GM12878 (cell line): ENCODE data around the gene MAN2B1. TPM values are rescaled to one million over a fixed set of nuclear protein-coding genes. Genes with fewer than 3 reads are reported as not detected.

Source experiments
- ATAC-seq: fragments of 200-7000 bp; cut with Tn5 transposase; 3 replicates; pipeline ENCODE4 v1.9.1; 2020; ENCODE audit warnings: mild to moderate bottlenecking, moderate library complexity
- BruUV-seq: library from RNA; stranded (reverse); fragments of 400-500 nt; replicated peaks from 2 replicates; lab custom pipeline; 2021; lab: Mats Ljungman, UMichigan
- CTCF ChIA-PET: fragments of 300-600 bp; sonication (Branson Sonifier 250); formaldehyde crosslinking; extraction: SDS; loops from one replicate; lab custom pipeline; 2021; ENCODE audit warnings: inconsistent platforms; lab: Yijun Ruan, JAX
- POLR2A ChIA-PET: fragments of 350-600 bp; formaldehyde crosslinking; extraction: SDS; loops from one replicate; lab custom pipeline; 2021; ENCODE audit warnings: inconsistent platforms; lab: Charles Lee
- RAD21 ChIA-PET: fragments of 300-600 bp; sonication (Branson Sonifier 250); formaldehyde crosslinking; loops from one replicate; lab custom pipeline; 2023; ENCODE audit warnings: antibody characterized with exemption; ENCODE audit not compliant: unreplicated experiment; lab: Charles Lee
- SMC1A ChIA-PET: fragments of 300-600 bp; sonication (Branson Sonifier 250); formaldehyde crosslinking; loops from one replicate; lab custom pipeline; 2023; ENCODE audit not compliant: unreplicated experiment, uncharacterized antibody; lab: Charles Lee
- DNase-seq: peaks from one replicate; pipeline ENCODE4 v3.0.0-alpha.2; 2011; ENCODE audit warnings: low read depth, low spot score
- FAIRE-seq: peaks from 3 replicates; lab custom pipeline; 2011; peaks lifted over from hg19 to GRCh38; lab: Jason Lieb, UNC
- H2AFZ ChIP-seq: 2 replicates; pipeline ENCODE4 v1.6.0; 2011; ENCODE audit warnings: low read depth, low read length, control low read depth; ENCODE audit not compliant: control insufficient read depth
- H3K27ac ChIP-seq: 2 replicates; pipeline ENCODE4 v1.5.1; 2011; ENCODE audit warnings: control low read depth; ENCODE audit not compliant: control insufficient read depth, insufficient read depth
- H3K27me3 ChIP-seq, 2 experiments: replicated peaks in 1 of 2; 2 replicates each; pipeline versions ENCODE4 v1.6.0 to v1.6.1; 2011; ENCODE audit warnings: low read length in 1 of 2; ENCODE audit not compliant: control insufficient read depth in 2 of 2, insufficient read depth in 2 of 2
- H3K36me3 ChIP-seq, 2 experiments: 2 replicates each; pipeline ENCODE4 v1.5.1; 2011; ENCODE audit warnings: low read length in 1 of 2; ENCODE audit not compliant: control insufficient read depth in 2 of 2, insufficient read depth in 2 of 2
- H3K4me1 ChIP-seq: 2 replicates; pipeline ENCODE4 v1.6.1; 2011; ENCODE audit warnings: mild to moderate bottlenecking, low read length, moderate library complexity, mixed read lengths; ENCODE audit not compliant: control insufficient read depth, insufficient read depth
- H3K4me2 ChIP-seq: 2 replicates; pipeline ENCODE4 v1.6.0; 2011; ENCODE audit warnings: control low read depth; ENCODE audit not compliant: control insufficient read depth, insufficient read depth
- H3K4me3 ChIP-seq: fragments of 200-600 bp; sonication (generic); 2 replicates; pipeline ENCODE4 v1.5.1; 2016
- H3K79me2 ChIP-seq: 2 replicates; pipeline ENCODE4 v1.6.0; 2011; ENCODE audit warnings: low read length; ENCODE audit not compliant: control insufficient read depth, insufficient read depth
- H3K9ac ChIP-seq: 2 replicates; pipeline ENCODE4 v1.8.0; 2011; ENCODE audit warnings: low read length, control low read depth, mixed read lengths; ENCODE audit not compliant: control insufficient read depth, insufficient read depth
- H3K9me3 ChIP-seq: replicated peaks from 3 replicates; pipeline ENCODE4 v1.5.1; 2011; ENCODE audit warnings: mild to moderate bottlenecking, low read length; ENCODE audit not compliant: control insufficient read depth, insufficient read depth
- H4K20me1 ChIP-seq: 2 replicates; pipeline ENCODE4 v1.6.0; 2011; ENCODE audit not compliant: control insufficient read depth, insufficient read depth
- ATF3 ChIP-seq: IDR thresholded peaks from 2 replicates; pipeline ENCODE4 v1.6.1; 2011; ENCODE audit warnings: low read depth, mild to moderate bottlenecking, low read length, moderate library complexity, borderline replicate concordance; ENCODE audit errors: extremely low read depth
- BCL3 ChIP-seq: IDR thresholded peaks from 2 replicates; pipeline ENCODE4 v1.6.1; 2011; ENCODE audit warnings: borderline replicate concordance, low read depth, mild to moderate bottlenecking, moderate library complexity, low read length; ENCODE audit not compliant: insufficient read depth, poor library complexity, severe bottlenecking
- E2F8 ChIP-seq: fragments of 450-650 bp; IDR thresholded peaks from 2 replicates; pipeline ENCODE4 v1.6.1; 2018; ENCODE audit warnings: mild to moderate bottlenecking, low read depth, moderate library complexity; ENCODE audit not compliant: partially characterized antibody
- ELK1 ChIP-seq: IDR thresholded peaks from 2 replicates; pipeline ENCODE4 v1.6.1; 2012; ENCODE audit warnings: low read depth, low read length, improper control_type of control experiment
- GABPA ChIP-seq: IDR thresholded peaks from 2 replicates; pipeline ENCODE4 v1.6.1; 2014; ENCODE audit warnings: antibody characterized with exemption, low read depth, mild to moderate bottlenecking, inconsistent platforms
- HCFC1 ChIP-seq: fragments of 150-350 bp; IDR thresholded peaks from 2 replicates; pipeline ENCODE4 v1.6.1; 2014; ENCODE audit warnings: low read length
- MYB ChIP-seq: fragments of 150-350 bp; IDR thresholded peaks from 2 replicates; pipeline ENCODE4 v1.6.1; 2014; ENCODE audit warnings: mild to moderate bottlenecking, low read depth, low read length, borderline replicate concordance
- NBN ChIP-seq: fragments of 450-650 bp; IDR thresholded peaks from 2 replicates; pipeline ENCODE4 v1.6.1; 2016
- PML ChIP-seq: IDR thresholded peaks from 2 replicates; pipeline ENCODE4 v1.6.1; 2012; ENCODE audit warnings: low read length, inconsistent platforms
- POLR2A ChIP-seq: IDR thresholded peaks from 2 replicates; pipeline ENCODE4 v1.6.1; 2011; ENCODE audit warnings: low read depth, mild to moderate bottlenecking, low read length
- RB1 ChIP-seq: fragments of 450-650 bp; formaldehyde crosslinking; IDR thresholded peaks from 2 replicates; pipeline ENCODE4 v1.6.1; 2017; ENCODE audit warnings: mild to moderate bottlenecking, borderline replicate concordance
- SPI1 ChIP-seq: IDR thresholded peaks from 2 replicates; pipeline ENCODE4 v1.6.1; 2011; ENCODE audit warnings: low read depth, mild to moderate bottlenecking, low read length, moderate library complexity, borderline replicate concordance; ENCODE audit not compliant: insufficient read depth
- SRF ChIP-seq, 2 experiments: IDR thresholded peaks; 2 replicates each; pipeline ENCODE4 v1.6.1; 2011; ENCODE audit warnings: low read depth in 2 of 2, low read length in 2 of 2, mild to moderate bottlenecking in 1 of 2, moderate library complexity in 1 of 2
- TARDBP ChIP-seq: IDR thresholded peaks from 2 replicates; pipeline ENCODE4 v1.6.1; 2016; ENCODE audit warnings: borderline replicate concordance
- ZNF24 ChIP-seq: fragments of 450-650 bp; IDR thresholded peaks from 2 replicates; pipeline ENCODE4 v1.6.1; 2017; ENCODE audit warnings: antibody characterized with exemption, mild to moderate bottlenecking
- WGBS: methylation state at CpG from one replicate; pipeline ENCODE4 v1.1.6; 2016; ENCODE audit warnings: low lambda C conversion rate; ENCODE audit not compliant: insufficient replicate concordance, insufficient coverage; ENCODE audit errors: missing lambda C conversion rate; 5-methylcytosine and 5-hydroxymethylcytosine counted together
- in situ Hi-C: fragments of 300-500 bp; cut with MboI; formaldehyde crosslinking; loops from 9 replicates; pipeline ENCODE4 v1.14.3; 2018; ENCODE audit warnings: mixed read lengths
- intact Hi-C: fragments of 100-400 bp; cut with micrococcal nuclease; formaldehyde crosslinking; loops from one replicate; pipeline ENCODE4 v1.14.2; 2022; ENCODE audit not compliant: unreplicated experiment
- polyA plus RNA-seq, 11 experiments: library from polyadenylated mRNA; depleted of rRNA in 4 of 11; unstranded in 6 of 11; stranded (reverse) in 5 of 11; fragments of >200 nt; fragmentation: Nextera tagmentation in 4 of 11; fragmentation: Illumina TruSeq in 1 of 11; extraction: Ambion mirVana in 4 of 11; extraction: Trizol in 1 of 11; gene quantifications; 1 replicate in 1 of 11; 2 replicates in 10 of 11; pipeline versions ENCODE4 v1.2.1 to v1.2.3, GENCODE V29; 2011 to 2016; ENCODE audit warnings: inconsistent platforms in 2 of 11, missing spikeins in 2 of 11, low read depth in 1 of 11
- total RNA-seq, 4 experiments: library from RNA; depleted of rRNA in 3 of 4; stranded (reverse); fragments of >200 nt in 3 of 4; fragmentation: Illumina TruSeq in 1 of 4; extraction: Trizol in 1 of 4; gene quantifications; 2 replicates each; pipeline versions ENCODE4 v1.2.1 to v1.2.3, GENCODE V29; 2013 to 2021

Gene MAN2B1
- total and polyA plus RNA-seq, 10 of the 15 experiments (the other 5 are each of a cell fraction or from before 2014, with no cell fraction given): 7.6 to 224 (median 81.4) TPM

GRCh38 chr19:12696366-12697335 lies 30.1 kb upstream of the MAN2B1 start, which contains the start of gene FBXW9:
Gene FBXW9, minus strand, starts transcription at chr19:12696631. Its CDS starts 50 bp downstream, at chr19:12696581.
- H3K4me3 ChIP-seq: peak within 1 kb of the TSS; percentile 85
- TF ChIP-seq SPI1: peak; percentile 37; the same call in 1 of the 2 replicates
- peak; percentile 93 for TF ChIP-seq POLR2A
- TF ChIP-seq HCFC1: peak; percentile 87
- TF ChIP-seq ZNF24: no peak
- 0 out of 2 replicates have a peak, but pooled peaks have one; percentile 39 for TF ChIP-seq RB1
- peak; percentile 90 for TF ChIP-seq E2F8
- no peak for TF ChIP-seq MYB
- TF ChIP-seq NBN: peak; percentile 91
- TF ChIP-seq BCL3: peak; percentile 96
- TF ChIP-seq TARDBP: peak; percentile 88; the same call in 1 of the 2 replicates
- TF ChIP-seq SRF (IDR thresholded peaks at IDR 0.05; ENCODE audit: low read depth in 2 of 2, low read length in 2 of 2): peak; percentile 68 to 93
- peak; percentile 91 for TF ChIP-seq PML
- peak; percentile 90 for TF ChIP-seq ELK1
- TF ChIP-seq GABPA: peak; percentile 97
- TF ChIP-seq ATF3: peak; percentile 95

More at GRCh38 chr19:12696366-12697335, 30.1 kb upstream of the MAN2B1 start, which contains the start of gene FBXW9:
- BruUV-seq: TSS peak; percentile 100
- H3K36me3 ChIP-seq: peaks cover 6 to 10% of the 10 kb centered on the region in 2 experiments; a peak in 3 of 4 replicates
- peak within 1 kb of the TSS; percentile 96 for H3K4me2 ChIP-seq
- intact Hi-C loops: no loop called here
- peak; percentile 84 for DNase-seq
- H3K9ac ChIP-seq: peak within 1 kb of the TSS; percentile 82
- peak within 1 kb of the TSS; percentile 94 for H2AFZ ChIP-seq
- in situ Hi-C loops: no loop called here
- 7% methylated on average over 59 of the region's 59 CpGs for WGBS
- H3K27ac ChIP-seq: peak within 1 kb of the TSS; percentile 83
- SMC1A ChIA-PET: interaction anchor here (0.7 to 1.1 kb wide), 2 partner anchors 21 to 61 kb away, joined by 3 to 4 read pairs; no protein-coding TSS in a partner anchor
- POLR2A ChIA-PET: interaction anchor here (0.6 to 1.4 kb wide), 8 partner anchors 11 to 711 kb away, joined by 3 to 5 read pairs (median 4); no protein-coding TSS in a partner anchor
- RAD21 ChIA-PET: interaction anchor here (0.8 to 1.0 kb wide), 2 partner anchors 99 to 129 kb away, joined by 3 read pairs; no protein-coding TSS in a partner anchor
- H3K27me3 ChIP-seq: no peaks in the 10 kb centered on the region
- peak; percentile 94 for FAIRE-seq
- H3K4me1 ChIP-seq: peaks cover 9% of the 10 kb centered on the region
- CTCF ChIA-PET: interaction anchor here (0.8 to 1.5 kb wide), 3 partner anchors 19 to 151 kb away, joined by 4 to 5 read pairs (median 4); no protein-coding TSS in a partner anchor
- no peaks in the 10 kb centered on the region for H3K79me2 ChIP-seq
- ATAC-seq: peak; percentile 96
- no peaks in the 10 kb centered on the region for H4K20me1 ChIP-seq
- no peaks in the 10 kb centered on the region for H3K9me3 ChIP-seq
